Measurements from ENCODE around the gene TSC22D1.
"Not testable (repeated sequence)": the region's sequence is repeated elsewhere in the genome, so short reads cannot be mapped to it uniquely, and the experiment has no call there.

Gene TSC22D1

DNA sequence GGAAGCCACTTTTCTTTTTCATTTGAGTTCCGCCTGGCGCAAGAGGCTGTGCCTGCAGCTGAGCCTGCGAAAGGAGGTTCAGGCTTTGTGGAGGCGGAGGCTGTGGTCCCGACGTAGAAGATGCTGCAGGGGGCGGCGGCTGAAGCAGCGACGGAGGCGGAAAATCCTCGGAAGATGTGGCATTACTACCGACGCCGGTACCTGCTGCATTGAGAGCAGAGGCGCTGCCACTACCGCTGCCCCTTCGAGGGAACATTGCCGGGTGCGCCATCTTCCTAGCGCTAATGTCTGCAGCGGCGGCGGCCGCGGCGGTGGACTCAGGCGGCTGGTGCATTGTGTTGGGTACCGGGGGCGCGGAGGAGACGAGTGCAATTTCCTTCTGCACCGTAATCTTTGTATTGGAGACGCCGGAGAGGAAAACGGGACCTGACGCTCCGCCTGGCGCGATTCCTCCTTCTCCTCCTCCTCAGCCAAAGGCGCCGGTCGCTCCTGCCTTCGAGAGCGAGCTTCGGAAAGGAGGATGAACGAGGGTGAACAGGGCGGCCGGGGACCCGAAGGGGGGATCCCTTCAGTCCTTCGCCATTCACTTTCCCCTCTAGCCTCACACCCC, at the start of gene TSC22D1:
Gene TSC22D1 (minus strand): TSS at position 590 of the 610 bp plus-strand sequence. CDS start 256 bp downstream, at position 334.
- no peak for DNase-seq (ENCODE audit: low spot score)

DNA sequence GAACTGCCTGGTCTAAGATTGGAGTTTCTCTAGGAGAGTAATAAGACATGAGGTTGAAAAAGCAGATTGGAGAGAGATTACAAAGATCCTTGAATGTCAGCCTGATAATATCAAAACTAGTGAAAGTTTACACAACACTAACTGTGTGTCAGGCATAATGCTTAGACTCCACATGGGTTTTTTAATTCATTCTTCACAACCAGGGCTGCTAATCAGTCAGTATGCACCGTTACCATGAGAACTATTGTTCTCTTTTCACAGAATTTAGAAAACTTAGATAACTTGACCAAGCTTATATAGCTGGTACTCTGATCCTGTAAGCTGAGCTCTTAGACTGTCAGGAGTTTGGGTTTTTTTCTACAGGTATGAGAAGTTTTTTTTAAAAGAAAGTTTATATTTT, 46.6 kb upstream of the TSC22D1 start:
- no peak for DNase-seq (ENCODE audit: low spot score)

DNA sequence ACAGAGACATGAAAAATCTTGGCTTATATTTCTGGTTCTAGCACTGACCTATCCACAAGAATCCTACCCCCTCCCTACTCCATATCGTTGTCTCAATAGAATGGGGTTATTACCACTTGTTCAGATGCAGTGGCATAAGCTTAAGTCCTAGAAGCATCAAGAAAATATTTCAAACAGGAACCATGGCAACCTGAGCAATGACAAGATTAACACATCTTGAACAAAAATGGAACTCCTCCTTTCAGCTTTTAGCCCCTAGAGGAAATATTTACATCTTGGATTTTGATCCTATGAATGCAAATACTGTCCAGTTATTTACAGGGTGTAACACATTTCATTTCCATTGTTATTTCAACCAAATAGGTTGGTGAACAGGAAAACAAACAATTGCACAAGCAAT, 46.1 kb upstream of the TSC22D1 start:
- no peak for DNase-seq (ENCODE audit: low spot score)

DNA sequence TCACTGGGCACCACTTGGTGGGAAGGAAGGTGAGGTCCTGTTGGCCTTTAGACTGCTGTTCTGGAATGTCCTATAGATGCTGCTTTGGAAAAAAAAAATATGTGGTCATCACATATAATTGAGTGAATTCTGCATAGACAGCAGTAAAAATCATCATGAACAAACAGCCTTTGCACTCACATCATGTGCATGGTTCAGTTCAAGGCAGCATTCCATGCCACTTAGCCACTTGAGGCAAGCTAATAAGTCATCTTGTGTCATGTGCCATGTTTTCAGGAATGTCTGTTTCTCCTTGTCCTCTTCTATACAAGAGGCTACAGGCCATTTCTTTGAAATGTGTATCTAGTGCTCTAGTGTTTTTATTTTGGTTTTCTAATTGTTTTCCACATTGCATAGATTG, 43.9 kb upstream of the TSC22D1 start:
- no peak for DNase-seq (ENCODE audit: low spot score)

DNA sequence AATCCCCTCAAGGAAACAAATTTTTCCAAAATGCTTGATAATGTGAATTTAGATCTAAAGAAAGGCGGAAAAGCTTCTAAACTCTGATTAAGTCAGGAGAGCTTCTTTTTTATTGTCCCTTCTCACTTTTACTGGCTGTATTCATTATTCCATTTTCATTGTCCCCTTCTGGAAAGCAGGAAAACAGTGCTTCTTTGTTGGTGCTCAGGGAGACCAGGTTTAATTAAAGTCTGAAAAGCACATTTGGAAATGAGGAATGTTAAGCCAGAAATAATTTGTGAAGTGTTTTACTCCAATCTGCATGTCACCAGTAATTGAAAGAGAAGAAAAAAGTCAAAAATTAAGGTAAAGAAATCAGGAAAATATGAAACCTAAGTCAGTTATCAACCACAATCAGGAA, 43.5 kb upstream of the TSC22D1 start:
- DNase-seq (ENCODE audit: low spot score), result no peak

DNA sequence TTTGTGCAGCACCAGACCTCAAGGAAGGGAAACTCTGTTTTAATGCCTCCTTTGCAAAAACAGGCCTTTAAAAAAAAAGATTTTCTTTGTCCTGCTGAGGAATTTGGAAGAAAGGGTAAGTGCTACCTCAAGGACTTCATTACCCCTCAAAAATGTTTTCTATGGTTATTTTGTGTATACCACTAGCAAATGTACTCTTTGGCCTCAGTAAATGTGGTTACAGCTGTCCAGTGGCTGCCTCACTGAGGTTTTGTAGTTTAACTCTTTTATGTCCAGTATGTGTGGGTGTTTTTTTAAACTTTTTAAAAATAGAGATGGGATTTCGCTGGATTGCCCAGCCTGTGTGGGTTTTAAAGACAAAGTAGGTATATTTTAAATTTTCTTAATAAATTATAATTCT, 42.2 kb upstream of the TSC22D1 start:
- no peak for DNase-seq (ENCODE audit: low spot score)

DNA sequence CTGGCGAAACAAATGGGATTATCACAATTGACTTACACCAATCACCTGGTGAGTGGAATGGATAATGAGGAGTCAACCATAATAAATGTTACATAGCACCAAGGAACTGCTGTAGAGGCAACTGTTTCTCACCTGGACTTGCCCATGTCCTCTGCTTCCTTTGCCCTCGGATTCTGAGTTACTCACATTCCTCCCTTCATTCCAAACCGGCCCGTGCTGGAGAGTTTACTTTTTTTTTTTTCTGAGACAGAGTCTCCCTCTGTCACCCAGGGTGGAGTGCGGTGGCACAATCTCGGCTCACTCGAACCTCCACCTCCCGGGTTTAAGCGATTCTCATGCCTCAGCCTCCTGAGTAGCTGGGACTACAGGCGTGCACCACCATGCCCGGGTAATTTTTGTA, 41.5 kb upstream of the TSC22D1 start:
- DNase-seq (ENCODE audit: low spot score), result no peak

DNA sequence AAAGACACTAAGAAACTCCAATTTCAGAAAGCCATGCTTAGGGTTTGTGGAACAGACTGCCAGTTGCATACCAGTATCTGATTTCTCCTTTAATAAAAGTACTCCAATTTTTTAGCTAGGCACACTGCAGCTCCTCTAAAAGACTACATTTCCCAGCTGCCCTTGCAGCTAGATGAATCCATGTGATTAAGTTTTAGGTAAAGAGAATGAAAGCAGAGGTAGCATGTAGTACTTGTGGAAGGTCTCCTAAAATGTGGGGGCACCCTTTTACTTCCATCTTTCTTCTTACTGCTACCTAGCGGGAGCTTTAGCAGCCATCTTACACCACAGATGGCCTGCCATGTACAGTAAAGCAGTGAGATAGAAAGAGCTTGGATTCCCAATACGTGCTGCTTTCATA, 33.0 kb upstream of the TSC22D1 start:
- no peak for DNase-seq (ENCODE audit: low spot score)

DNA sequence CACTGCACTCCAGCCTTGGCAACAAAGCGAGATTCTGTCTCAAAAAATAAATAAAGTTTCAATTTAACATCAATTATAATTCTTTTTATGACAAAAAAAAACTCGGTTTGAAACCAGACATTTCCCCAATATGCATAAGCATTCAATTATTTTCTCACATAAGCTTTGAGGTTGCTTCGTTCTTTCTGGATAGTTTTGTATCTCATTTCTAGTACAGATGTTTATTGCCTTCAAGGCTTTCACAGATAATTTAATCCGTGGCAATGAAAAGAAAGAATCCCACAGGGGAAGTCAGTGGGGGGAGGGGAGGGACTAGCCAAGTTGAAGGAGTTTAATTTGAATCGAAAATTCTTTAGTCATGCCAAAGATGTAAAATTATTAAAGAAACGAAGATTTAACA, 29.6 kb upstream of the TSC22D1 start:
- no peak for DNase-seq (ENCODE audit: low spot score)

DNA sequence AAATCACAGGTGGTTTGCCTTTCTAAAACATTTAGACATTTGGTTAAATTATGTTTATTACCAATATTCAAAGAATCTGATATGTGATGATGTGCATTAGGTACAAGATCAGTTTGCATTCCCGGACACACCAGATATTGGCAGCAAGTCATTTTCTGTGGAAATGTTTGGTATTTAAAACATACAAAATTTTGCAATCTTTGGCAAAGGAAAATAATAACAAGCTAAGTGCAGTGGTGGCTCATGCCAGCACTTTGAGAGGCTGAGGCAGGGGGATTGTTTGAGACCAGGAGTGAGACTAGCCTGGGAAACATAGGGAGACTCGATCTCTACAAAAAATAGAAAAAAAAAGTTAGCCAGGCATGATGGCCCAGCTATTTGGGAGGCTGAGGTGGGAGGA, 29.1 kb upstream of the TSC22D1 start:
- no peak for DNase-seq (ENCODE audit: low spot score)

DNA sequence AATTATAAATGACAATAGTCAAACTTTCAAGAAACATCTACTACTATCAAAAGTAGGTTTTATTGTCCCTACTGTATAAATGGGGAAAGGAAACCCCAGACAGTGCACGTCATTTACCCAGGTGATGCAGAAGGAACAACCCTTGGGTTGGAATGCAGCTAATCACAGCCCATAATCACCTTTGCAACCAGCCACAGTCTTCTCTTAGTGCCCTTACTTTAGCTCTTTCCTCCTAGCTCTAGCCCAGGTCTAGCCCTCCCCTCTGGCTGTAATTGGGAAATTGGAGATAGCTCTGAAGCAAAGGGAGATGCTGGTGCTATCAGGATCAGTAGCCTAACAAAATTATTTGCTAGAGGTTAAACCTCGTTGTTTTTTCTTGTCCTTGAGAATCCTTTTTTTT, 25.5 kb upstream of the TSC22D1 start:
- no peak for DNase-seq (ENCODE audit: low spot score)

DNA sequence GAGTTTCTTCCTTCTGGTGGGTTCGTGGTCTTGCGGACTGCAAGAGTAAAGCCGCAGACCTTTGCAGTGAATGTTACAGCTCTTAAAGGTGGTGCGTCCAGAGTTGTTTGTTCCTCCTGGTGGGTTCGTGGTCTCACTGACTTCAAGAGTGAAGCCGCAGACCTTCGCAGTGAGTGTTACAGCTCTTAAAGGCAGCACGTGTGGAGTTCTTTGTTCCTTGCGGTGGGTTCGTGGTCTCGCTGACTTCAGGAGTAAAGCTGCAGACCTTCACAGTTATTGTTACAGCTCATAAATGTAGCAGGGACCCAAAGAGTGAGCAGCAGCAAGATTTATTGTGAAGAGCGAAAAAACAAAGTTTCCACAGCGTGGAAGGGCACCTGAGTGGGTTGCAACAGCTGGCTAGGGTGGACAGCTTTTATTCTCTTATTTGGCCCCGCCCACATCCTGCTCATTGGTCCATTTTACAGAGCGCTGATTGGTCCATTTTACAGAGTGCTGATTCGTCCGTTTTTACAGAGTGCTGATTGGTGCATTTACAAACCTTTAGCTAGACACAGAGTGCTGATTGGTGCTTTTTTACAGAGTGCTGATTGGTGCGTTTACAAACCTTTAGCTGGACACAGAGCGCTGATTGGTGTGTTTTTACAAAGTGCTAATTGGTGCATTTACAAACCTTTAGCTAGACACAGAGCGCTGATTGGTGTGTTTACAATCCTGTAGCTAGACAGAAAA, 17.9 kb upstream of the TSC22D1 start:
- DNase-seq (ENCODE audit: low spot score), result not testable (repeated sequence)

DNA sequence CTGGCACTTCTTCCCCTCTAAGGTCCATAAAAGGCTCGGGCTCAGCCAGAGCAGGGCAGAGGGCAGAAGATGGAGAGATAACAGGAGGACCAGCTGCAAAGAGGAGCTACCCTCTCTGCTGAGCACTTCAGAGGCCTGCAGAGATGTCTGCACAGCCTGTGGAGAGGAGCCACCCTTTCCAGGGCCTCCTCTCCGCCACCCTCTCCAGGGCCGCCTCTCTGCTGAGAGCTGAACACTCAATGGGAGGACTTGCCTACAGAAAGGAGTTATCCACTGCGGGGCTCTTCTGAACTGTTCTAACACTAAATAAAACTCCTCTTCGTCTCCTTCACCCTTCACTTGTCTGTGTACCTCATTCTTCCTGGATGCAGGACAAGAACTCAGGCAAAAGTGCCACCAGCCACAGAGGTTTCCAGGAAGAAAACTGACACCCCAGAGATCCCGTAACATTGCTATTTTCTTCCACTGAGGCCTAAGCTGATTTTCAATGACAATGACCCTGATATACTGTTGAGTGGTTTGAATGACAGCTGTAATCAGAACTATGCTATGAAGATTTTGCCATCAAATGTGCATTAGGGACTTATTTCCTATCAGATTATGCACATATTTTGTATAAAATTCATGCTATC, 16.2 kb upstream of the TSC22D1 start:
- no peak for DNase-seq (ENCODE audit: low spot score)

DNA sequence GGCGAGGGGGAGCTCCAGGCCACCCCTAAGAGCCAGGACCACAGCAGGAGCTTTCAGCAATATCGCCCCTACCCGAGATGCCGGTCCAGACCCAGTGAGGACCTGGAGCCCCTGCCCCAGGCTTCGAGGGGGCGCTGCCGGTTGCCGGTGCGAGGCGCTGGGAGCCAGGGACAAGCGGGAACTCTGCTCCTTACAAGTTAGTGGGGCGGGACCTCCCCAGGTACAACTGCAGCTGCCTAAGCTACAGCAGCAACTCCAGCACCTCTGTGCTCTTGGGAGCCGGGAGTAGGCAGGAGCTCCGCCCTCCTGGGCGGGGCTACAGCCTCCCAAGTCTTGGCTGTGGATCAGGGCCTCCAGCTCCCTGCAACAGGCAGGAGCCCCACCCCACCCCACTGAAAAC, 15.2 kb upstream of the TSC22D1 start:
- no peak for DNase-seq (ENCODE audit: low spot score)

DNA sequence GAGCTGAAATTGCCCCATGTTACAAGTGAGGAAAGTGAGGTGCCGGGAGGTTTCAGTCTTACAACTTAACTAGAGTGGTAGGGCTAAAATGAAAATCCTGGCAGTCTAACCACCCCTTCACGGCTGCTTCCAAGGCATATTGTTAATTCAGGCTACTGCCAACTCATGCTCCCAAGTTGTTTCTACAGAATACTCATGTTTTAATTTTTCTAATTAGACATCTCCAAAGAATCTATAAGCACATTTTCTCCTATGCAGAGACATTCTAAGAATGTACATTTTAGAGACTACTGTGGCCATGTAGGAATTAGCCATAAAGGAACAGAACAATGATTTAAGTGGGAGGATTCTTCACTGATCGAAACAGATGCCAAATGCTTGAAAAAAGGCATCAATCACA, 7.0 kb upstream of the TSC22D1 start:
- DNase-seq (ENCODE audit: low spot score), result no peak

DNA sequence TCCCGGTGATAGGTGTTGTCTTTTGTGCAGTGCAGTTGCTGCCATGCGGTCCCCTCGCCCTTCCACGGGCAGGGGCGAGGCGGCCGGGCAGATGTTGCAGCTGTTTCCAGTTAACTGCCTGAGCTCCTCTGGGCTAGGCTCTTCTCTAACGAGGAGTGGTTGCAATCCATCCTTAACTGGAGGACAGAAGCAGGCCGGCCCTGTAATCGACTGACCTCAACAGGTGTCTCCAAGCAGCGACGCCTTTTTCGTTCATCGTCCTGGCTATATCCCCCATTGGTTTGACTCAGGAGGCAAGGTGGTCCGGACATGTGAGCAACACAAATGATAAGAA, 1.9 kb upstream of the TSC22D1 start:
- DNase-seq (ENCODE audit: low spot score), result peak; percentile 43

DNA sequence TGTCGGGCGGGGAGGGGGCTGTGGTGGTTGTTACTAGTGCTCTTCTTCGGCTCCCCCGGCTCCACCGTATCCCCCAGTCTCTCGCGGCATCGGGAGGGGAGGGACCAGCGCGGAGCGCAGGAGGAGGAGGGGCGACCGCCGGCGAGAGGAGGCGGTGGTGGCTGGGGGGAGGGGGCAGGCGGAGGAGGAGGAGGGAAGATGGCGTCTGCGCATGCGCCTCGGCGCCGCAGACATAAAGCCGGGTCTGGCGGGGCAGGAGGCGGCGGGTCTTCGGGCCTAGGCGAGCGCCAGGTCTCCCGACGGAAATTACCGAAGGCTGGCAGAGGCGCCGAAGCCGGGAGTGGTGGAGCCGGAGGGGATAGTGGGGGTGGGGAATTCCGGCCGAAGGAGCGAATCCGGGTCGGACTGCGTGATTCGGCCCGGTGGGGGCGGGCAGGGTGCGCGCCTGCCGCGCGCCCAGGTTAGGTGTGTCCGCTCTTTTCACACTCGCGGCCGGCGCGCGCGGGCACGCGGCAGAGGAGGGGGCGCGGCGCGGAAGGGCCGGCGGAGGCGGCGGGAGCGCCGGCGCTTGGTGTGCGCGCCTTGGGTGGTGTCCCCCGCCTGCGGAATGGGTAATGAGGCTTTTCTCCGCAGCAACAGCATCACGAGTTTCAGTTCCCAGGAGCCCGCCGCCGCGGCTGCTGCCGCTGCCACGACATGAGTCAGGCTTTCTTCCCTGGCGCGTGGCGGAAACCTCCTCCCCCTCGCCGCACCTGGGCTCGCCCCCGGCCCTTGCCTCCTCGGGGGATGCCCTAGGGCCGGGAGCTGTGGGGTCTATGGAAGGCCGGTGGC, 1.3 kb upstream of the TSC22D1 start:
- DNase-seq (ENCODE audit: low spot score), result peak; percentile 89

DNA sequence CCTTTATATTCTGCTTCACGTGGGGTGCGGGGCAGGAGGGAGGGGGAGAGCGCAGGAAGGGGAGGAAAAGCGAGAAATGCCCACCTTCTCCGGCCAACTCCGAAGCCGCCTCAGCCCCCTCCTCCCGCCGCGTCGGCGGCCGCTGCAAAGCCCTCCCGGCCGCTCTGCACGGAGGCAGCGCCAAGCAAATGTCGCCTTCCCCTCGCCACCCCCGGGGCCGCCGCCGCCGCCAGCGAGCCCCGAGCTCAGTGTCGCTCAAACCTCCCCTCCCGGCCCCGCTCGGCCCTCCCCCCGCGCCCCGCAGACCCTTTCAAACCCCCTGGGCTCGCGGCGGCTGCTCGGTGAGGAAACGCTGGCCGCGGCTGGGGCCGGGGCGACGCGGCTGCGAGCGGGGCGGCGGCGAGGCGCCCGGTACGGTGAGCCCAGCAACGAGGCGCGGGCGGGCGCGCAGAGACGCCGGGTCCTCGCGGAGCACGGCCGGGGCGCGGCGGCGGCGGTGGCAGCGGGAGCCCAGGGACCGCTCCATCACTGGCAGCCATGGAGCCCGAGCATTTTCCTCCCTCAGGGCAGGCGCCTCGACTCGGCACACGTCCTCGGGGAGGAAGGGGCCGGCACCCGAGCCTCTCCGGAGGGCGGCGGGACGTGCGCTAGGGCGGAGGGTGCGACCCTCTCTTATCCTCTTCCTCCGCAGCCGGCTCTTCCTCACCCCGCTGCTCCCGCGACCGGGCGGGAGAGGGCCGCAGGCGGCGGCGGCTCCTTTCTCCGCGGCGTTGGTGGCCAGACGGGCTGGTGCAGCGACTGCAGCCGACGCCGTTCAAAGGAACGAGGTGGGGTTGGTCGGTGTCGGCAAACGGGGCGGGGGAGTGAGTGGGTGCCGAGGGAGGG, 463 bp upstream of the TSC22D1 start:
- DNase-seq (ENCODE audit: low spot score), result peak; percentile 28

DNA sequence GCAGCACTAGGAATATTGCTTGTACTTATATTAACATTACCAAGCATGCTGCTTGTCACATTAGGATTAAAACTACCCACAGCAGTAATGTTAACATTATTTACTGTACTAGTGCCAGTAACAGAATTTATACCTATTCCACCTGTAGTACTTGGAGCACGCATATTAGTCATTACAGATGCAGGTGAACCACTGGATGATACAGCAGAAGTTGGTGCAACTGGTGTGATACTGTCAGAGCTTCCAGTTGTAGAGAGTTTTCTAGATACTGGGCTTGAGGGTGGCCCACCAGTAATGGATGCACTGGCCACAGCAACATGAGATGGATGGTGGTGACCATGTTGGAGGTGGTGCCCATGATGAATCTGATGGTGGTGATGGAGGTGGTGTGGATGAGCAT, 1.1 kb downstream of the TSC22D1 start:
- DNase-seq (ENCODE audit: low spot score), result no peak

DNA sequence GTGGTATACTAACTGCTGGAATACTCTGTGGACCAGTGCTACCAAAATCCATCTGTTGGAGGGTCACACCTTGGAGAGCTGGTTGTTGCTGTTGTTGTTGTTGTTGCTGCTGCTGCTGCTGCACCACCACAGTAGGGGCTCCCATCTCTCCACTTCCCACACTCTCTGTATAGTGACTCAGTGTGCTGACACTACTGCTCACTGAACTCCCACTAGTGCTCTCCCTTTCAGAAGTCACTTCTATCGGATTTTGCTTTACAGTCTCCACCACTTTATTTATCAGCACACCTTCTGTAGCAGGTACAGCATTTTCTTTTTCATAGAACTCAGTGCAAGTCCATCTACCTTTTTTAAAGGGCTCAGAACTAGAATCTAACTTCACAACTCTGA, 1.7 kb downstream of the TSC22D1 start:
- no peak for DNase-seq (ENCODE audit: low spot score)

DNA sequence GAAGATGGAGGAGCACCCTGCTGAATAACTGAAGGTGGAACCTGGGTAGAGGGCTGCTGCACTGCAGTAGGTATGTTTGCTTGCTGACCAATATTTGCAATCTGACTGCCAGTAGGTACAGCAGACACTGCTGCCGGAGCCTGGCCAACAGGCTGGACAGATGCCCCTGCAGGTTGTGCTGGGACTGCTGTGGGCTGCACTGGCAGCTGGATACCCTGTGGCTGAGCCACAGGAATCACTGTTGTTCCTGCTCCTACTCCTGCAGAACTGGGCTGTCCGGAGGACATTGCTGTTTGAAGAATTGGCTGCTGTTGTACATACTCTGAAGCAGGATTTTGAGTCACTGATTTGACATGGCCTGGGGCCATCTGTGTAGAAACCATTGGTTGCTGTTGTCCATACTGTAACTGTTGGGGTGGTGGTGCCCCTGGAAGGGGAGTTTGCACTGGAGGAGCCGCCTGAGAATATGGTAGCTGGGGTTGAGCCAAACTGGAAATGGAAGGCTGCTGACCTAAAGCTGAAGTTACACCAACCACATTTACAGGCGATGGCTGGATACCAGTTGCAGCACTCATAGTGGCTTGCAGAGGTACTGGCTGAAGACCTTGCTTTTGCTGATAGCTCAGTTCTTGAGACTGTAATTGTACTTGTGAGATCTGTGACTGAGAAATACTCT, 2.2 kb downstream of the TSC22D1 start:
- DNase-seq (ENCODE audit: low spot score), result no peak

All from HuH-7.5 (cell line).